ENCODE measurements around the gene CLMP.
"Not testable (repeated sequence)": the region's sequence is repeated elsewhere in the genome, so short reads cannot be mapped to it uniquely, and the experiment has no call there.

Gene CLMP

GRCh38 chr11:123132881-123133280 is 62.2 kb downstream of the CLMP start:
- Histone ChIP-seq H3K36me3 (ENCODE audit: control insufficient read depth, low read length) (no peaks in the 10 kb centered on the region), H4K20me1 (ENCODE audit: control insufficient read depth, insufficient read depth, low read depth, low read length) (no peaks in the 10 kb centered on the region), H3K4me3 (ENCODE audit: low read length) (no peak overlapping the region), H3K4me2 (ENCODE audit: low read length) (no peak overlapping the region), H3K4me1 (ENCODE audit: control insufficient read depth, low read length) (no peaks in the 10 kb centered on the region), H3F3A (ENCODE audit: control insufficient read depth, insufficient read depth) (no peaks in the 10 kb centered on the region), H3K27ac (ENCODE audit: low read depth, low read length) (no peak overlapping the region), H3K79me2 (ENCODE audit: control insufficient read depth, low read length) (no peaks in the 10 kb centered on the region), H3K9me3 (ENCODE audit: control insufficient read depth, insufficient read depth, low read length) (no peaks in the 10 kb centered on the region), H3K27me3 (ENCODE audit: control insufficient read depth, low read length) (no peaks in the 10 kb centered on the region; the same call in 1 of the 2 replicates), H3K9me2 (replicated peaks; ENCODE audit: control insufficient read depth, low read length) (no peaks in the 10 kb centered on the region)
- TF ChIP-seq EZH2phosphoT487 (IDR thresholded peaks at IDR 0.05; ENCODE audit: borderline replicate concordance, low read length) (no peak), CTCF (IDR thresholded peaks at IDR 0.05; ENCODE audit: low read depth, low read length, poor library complexity, severe bottlenecking) (no peak)

- H3F3A ChIP-seq (ENCODE audit: control insufficient read depth, insufficient read depth); H3K9me2 ChIP-seq (replicated peaks; ENCODE audit: control insufficient read depth, low read length); H3K4me1 ChIP-seq (ENCODE audit: control insufficient read depth, low read length); H3K27ac ChIP-seq (ENCODE audit: low read depth, low read length); H3K9me3 ChIP-seq (ENCODE audit: control insufficient read depth, insufficient read depth, low read length); H3K27me3 ChIP-seq (ENCODE audit: control insufficient read depth, low read length); H4K20me1 ChIP-seq (ENCODE audit: control insufficient read depth, insufficient read depth, low read depth, low read length); H3K36me3 ChIP-seq (ENCODE audit: control insufficient read depth, low read length); H3K79me2 ChIP-seq (ENCODE audit: control insufficient read depth, low read length); H3K4me2 ChIP-seq (ENCODE audit: low read length); H3K4me3 ChIP-seq (ENCODE audit: low read length): not testable (repeated sequence)
Measured at GRCh38 chr11:123132034-123132766, 62.8 kb downstream of the CLMP start.

GRCh38 chr11:123129920-123130319 is 65.1 kb downstream of the CLMP start:
- no peaks in the 10 kb centered on the region for H3F3A ChIP-seq (ENCODE audit: control insufficient read depth, insufficient read depth)
- no peak overlapping the region for H3K4me3 ChIP-seq (ENCODE audit: low read length)
- H4K20me1 ChIP-seq (ENCODE audit: control insufficient read depth, insufficient read depth, low read depth, low read length), result no peaks in the 10 kb centered on the region
- H3K4me2 ChIP-seq (ENCODE audit: low read length), result no peak overlapping the region
- TF ChIP-seq CTCF (IDR thresholded peaks at IDR 0.05; ENCODE audit: low read depth, low read length, poor library complexity, severe bottlenecking) (no peak), EZH2phosphoT487 (IDR thresholded peaks at IDR 0.05; ENCODE audit: borderline replicate concordance, low read length) (no peak)
- no peaks in the 10 kb centered on the region for H3K36me3 ChIP-seq (ENCODE audit: control insufficient read depth, low read length)
- no peaks in the 10 kb centered on the region; the same call in 1 of the 2 replicates for H3K27me3 ChIP-seq (ENCODE audit: control insufficient read depth, low read length)
- no peaks in the 10 kb centered on the region for H3K4me1 ChIP-seq (ENCODE audit: control insufficient read depth, low read length)
- no peaks in the 10 kb centered on the region for H3K9me2 ChIP-seq (replicated peaks; ENCODE audit: control insufficient read depth, low read length)
- no peaks in the 10 kb centered on the region for H3K79me2 ChIP-seq (ENCODE audit: control insufficient read depth, low read length)
- no peaks in the 10 kb centered on the region for H3K9me3 ChIP-seq (ENCODE audit: control insufficient read depth, insufficient read depth, low read length)
- no peak overlapping the region for H3K27ac ChIP-seq (ENCODE audit: low read depth, low read length)

GRCh38 chr11:123125169-123125568 is 69.9 kb downstream of the CLMP start:
- Histone ChIP-seq H3K36me3 (ENCODE audit: control insufficient read depth, low read length) (no peaks in the 10 kb centered on the region), H3K4me2 (ENCODE audit: low read length) (no peak overlapping the region), H4K20me1 (ENCODE audit: control insufficient read depth, insufficient read depth, low read depth, low read length) (no peaks in the 10 kb centered on the region), H3K27me3 (ENCODE audit: control insufficient read depth, low read length) (peaks cover 12% of the 10 kb centered on the region), H3F3A (ENCODE audit: control insufficient read depth, insufficient read depth) (no peaks in the 10 kb centered on the region), H3K4me1 (ENCODE audit: control insufficient read depth, low read length) (no peaks in the 10 kb centered on the region), H3K9me2 (replicated peaks; ENCODE audit: control insufficient read depth, low read length) (no peaks in the 10 kb centered on the region), H3K4me3 (ENCODE audit: low read length) (no peak overlapping the region), H3K9me3 (ENCODE audit: control insufficient read depth, insufficient read depth, low read length) (no peaks in the 10 kb centered on the region), H3K79me2 (ENCODE audit: control insufficient read depth, low read length) (no peaks in the 10 kb centered on the region), H3K27ac (ENCODE audit: low read depth, low read length) (no peak overlapping the region)
- TF ChIP-seq CTCF (IDR thresholded peaks at IDR 0.05; ENCODE audit: low read depth, low read length, poor library complexity, severe bottlenecking) (no peak), EZH2phosphoT487 (IDR thresholded peaks at IDR 0.05; ENCODE audit: borderline replicate concordance, low read length) (no peak)
